Measurements from ENCODE around the gene ELF5.

- TF ChIP-seq CTCF (conservative IDR thresholded peaks at IDR 0.05 in 1 of 2, IDR thresholded peaks at IDR 0.05 in 1 of 2; ENCODE audit: extremely low read depth in 1 of 2, insufficient read depth in 1 of 2, low read depth in 1 of 2, low read length in 2 of 2), result no peak
- TF ChIP-seq EZH2 (IDR thresholded peaks at IDR 0.05; ENCODE audit: borderline replicate concordance, low read length), result no peak
Observed at GRCh38 chr11:34510673-34511072, 2.9 kb downstream of the ELF5 start.
